Small intestine (tissue), 7 donors: Measurements from ENCODE around the gene CRCP. TPM values are rescaled to one million over a fixed set of nuclear protein-coding genes. Genes with fewer than 3 reads are reported as not detected.
A peak's percentile ranks its signal among the peaks of the same experiment; 100 is the strongest.
"Not testable (repeated sequence)": the region's sequence is repeated elsewhere in the genome, so short reads cannot be mapped to it uniquely, and the experiment has no call there.

Source experiments
- DNase-seq, 2 donors: peaks; one replicate each; pipeline versions ENCODE4 v3.0.0 to v3.0.0-alpha.2; 2013
- FAIRE-seq: peaks from 2 replicates; lab custom pipeline; 2012; peaks lifted over from hg19 to GRCh38; lab: Jason Lieb, UNC
- H3K27ac ChIP-seq, 3 donors: one replicate each; pipeline ENCODE4 v1.5.1; 2013; ENCODE audit warnings: low read length in 2 of 3, mild to moderate bottlenecking in 2 of 3, control low read depth in 1 of 3, inconsistent platforms in 1 of 3, low read depth in 1 of 3, moderate library complexity in 1 of 3
- H3K27me3 ChIP-seq, 3 donors: one replicate each; pipeline ENCODE4 v1.6.1; 2013; ENCODE audit warnings: low read length in 3 of 3, inconsistent platforms in 1 of 3; ENCODE audit not compliant: control insufficient read depth in 3 of 3, insufficient read depth in 3 of 3
- H3K36me3 ChIP-seq, 3 donors: one replicate each; pipeline ENCODE4 v1.6.1; 2013; ENCODE audit warnings: low read length in 3 of 3, inconsistent platforms in 1 of 3, low read depth in 1 of 3, mild to moderate bottlenecking in 1 of 3, moderate library complexity in 1 of 3; ENCODE audit not compliant: control insufficient read depth in 3 of 3, insufficient read depth in 2 of 3
- H3K4me1 ChIP-seq, 3 donors: one replicate each; pipeline ENCODE4 v1.6.1; 2013; ENCODE audit warnings: low read length in 2 of 3, inconsistent platforms in 1 of 3, low read depth in 1 of 3, mild to moderate bottlenecking in 1 of 3, moderate library complexity in 1 of 3; ENCODE audit not compliant: control insufficient read depth in 3 of 3, insufficient read depth in 2 of 3
- H3K4me3 ChIP-seq, 3 donors: one replicate each; pipeline ENCODE4 v1.5.1; 2013; ENCODE audit warnings: low read length in 3 of 3, control low read depth in 1 of 3, inconsistent platforms in 1 of 3, low read depth in 1 of 3, mild to moderate bottlenecking in 1 of 3, moderate library complexity in 1 of 3
- H3K9me3 ChIP-seq, 2 donors: one replicate each; pipeline ENCODE4 v1.6.1; 2013; ENCODE audit warnings: low read depth in 1 of 2, low read length in 1 of 2; ENCODE audit not compliant: control insufficient read depth in 2 of 2, insufficient read depth in 1 of 2
- WGBS, 3 donors: extraction: QIAGEN DNeasy Blood & Tissue Kit; methylation state at CpG; one replicate each; pipeline ENCODE4 v1.1.7; 2013; 5-methylcytosine and 5-hydroxymethylcytosine counted together
- polyA plus RNA-seq, 4 donors: library from polyadenylated mRNA; stranded (reverse) in 3 of 4; unstranded in 1 of 4; fragments of 200-250 nt in 3 of 4; fragments of 120-200 nt in 1 of 4; gene quantifications; one replicate each; pipeline versions ENCODE4 v1.2.1 to v1.2.3, GENCODE V29; 2013
- donor health status: healthy with polysubstance abuse.
- donor health status: control.
- donor health status: control.
- donor health status: Bipolar disorder and iron deficiency.
- donor health status: healthy.

Gene CRCP
- polyA plus RNA-seq, 4 donors = 14.5 to 33.6 (median 22.2) TPM

- no peaks in the 10 kb centered on the region for H3K9me3 ChIP-seq
- peaks cover 0 to 13% (median 4%) of the 10 kb centered on the region in 3 donors for H3K4me1 ChIP-seq
- no peaks in the 10 kb centered on the region for H3K27me3 ChIP-seq
- no peak overlapping the region for H3K4me3 ChIP-seq
- 61 to 74% (median 66%) methylated on average over 12 of the region's 12 CpGs for WGBS, 3 donors
- no peak for FAIRE-seq
- no peak for DNase-seq
- H3K27ac ChIP-seq = peak overlapping the region in 2 of 3 donors; percentile 8 to 65
- peaks cover 9 to 79% (median 12%) of the 10 kb centered on the region in 3 donors for H3K36me3 ChIP-seq
Observed at GRCh38 chr7:66152371-66153191, 37.9 kb downstream of the CRCP start.

- 97 to 98% (median 97%) methylated on average over 11 of the region's 11 CpGs for WGBS, 3 donors
- Histone ChIP-seq H3K27me3 (no peaks in the 10 kb centered on the region), H3K27ac (no peak overlapping the region), H3K4me3 (no peak overlapping the region), H3K4me1 (peaks cover 0 to 13% (median 4%) of the 10 kb centered on the region in 3 donors), H3K9me3 (peaks cover 0 to 6% of the 10 kb centered on the region in 2 donors), H3K36me3 (peaks cover 9 to 76% (median 12%) of the 10 kb centered on the region in 3 donors)
- no peak for FAIRE-seq
- DNase-seq = no peak
Observed at GRCh38 chr7:66153691-66154090, 39.0 kb downstream of the CRCP start.

- Histone ChIP-seq H3K36me3 (peaks cover 9 to 63% (median 10%) of the 10 kb centered on the region in 3 donors), H3K9me3 (peaks cover 0 to 18% of the 10 kb centered on the region in 2 donors)
- not testable (repeated sequence) for FAIRE-seq
Observed at GRCh38 chr7:66156035-66156434, 41.4 kb downstream of the CRCP start.

GRCh38 chr7:66157060-66157459, 42.4 kb downstream of the CRCP start:
- Histone ChIP-seq H3K27ac (peak overlapping the region in 1 of 3 donors; percentile 77), H3K36me3 (peaks cover 7 to 55% (median 8%) of the 10 kb centered on the region in 3 donors), H3K4me3 (no peak overlapping the region), H3K4me1 (peaks cover 0 to 13% (median 0%) of the 10 kb centered on the region in 3 donors), H3K27me3 (no peaks in the 10 kb centered on the region), H3K9me3 (peaks cover 0 to 18% of the 10 kb centered on the region in 2 donors)
- FAIRE-seq = no peak
- 67 to 76% (median 68%) methylated on average over 3 of the region's 3 CpGs for WGBS, 3 donors
- peak in 1 of 2 donors; percentile 59 for DNase-seq

More at GRCh38 chr7:66156035-66156434, 41.4 kb downstream of the CRCP start:
- not testable (repeated sequence) for H3K27me3 ChIP-seq, H3K4me3 ChIP-seq, H3K27ac ChIP-seq, DNase-seq
- H3K4me1 ChIP-seq = peaks cover 0 to 13% (median 0%) of the 10 kb centered on the region in 3 donors
- 96 to 98% (median 98%) methylated on average over 7 of the region's 7 CpGs for WGBS, 3 donors

- H3K4me3 ChIP-seq = no peak overlapping the region
- H3K36me3 ChIP-seq = peaks cover 0 to 10% (median 0%) of the 10 kb centered on the region in 3 donors
- H3K4me1 ChIP-seq = no peaks in the 10 kb centered on the region
- WGBS, 3 donors = 83 to 86% (median 83%) methylated on average over 4 of the region's 4 CpGs
- no peak for DNase-seq
- FAIRE-seq = no peak
- no peaks in the 10 kb centered on the region for H3K27me3 ChIP-seq
- H3K9me3 ChIP-seq = peaks cover 0 to 18% of the 10 kb centered on the region in 2 donors
- H3K27ac ChIP-seq = no peak overlapping the region
Observed at GRCh38 chr7:66162622-66163021, 48.0 kb downstream of the CRCP start.

- Histone ChIP-seq H3K4me1 (no peaks in the 10 kb centered on the region), H3K9me3 (peaks cover 0 to 16% of the 10 kb centered on the region in 2 donors), H3K27ac (no peak overlapping the region), H3K27me3 (no peaks in the 10 kb centered on the region), H3K36me3 (peaks cover 0 to 5% (median 0%) of the 10 kb centered on the region in 3 donors), H3K4me3 (no peak overlapping the region)
- FAIRE-seq (no peak), DNase-seq (no peak)
- WGBS, 3 donors = 93% methylated on average over 1 of the region's 1 CpG
Observed at GRCh38 chr7:66163186-66163610, 48.6 kb downstream of the CRCP start.

- H3K27me3 ChIP-seq = no peaks in the 10 kb centered on the region
- no peak overlapping the region for H3K27ac ChIP-seq
- 81 to 85% (median 83%) methylated on average over 7 of the region's 7 CpGs for WGBS, 3 donors
- no peaks in the 10 kb centered on the region for H3K36me3 ChIP-seq
- H3K4me3 ChIP-seq = no peak overlapping the region
- FAIRE-seq (no peak), DNase-seq (no peak)
- H3K9me3 ChIP-seq = peaks cover 0 to 5% of the 10 kb centered on the region in 2 donors
- no peaks in the 10 kb centered on the region for H3K4me1 ChIP-seq
Observed at GRCh38 chr7:66164356-66164755, 49.7 kb downstream of the CRCP start.

- WGBS, 3 donors = 57 to 64% (median 60%) methylated on average over 7 of the region's 7 CpGs
- Histone ChIP-seq H3K36me3 (no peaks in the 10 kb centered on the region), H3K27me3 (no peaks in the 10 kb centered on the region), H3K27ac (no peak overlapping the region), H3K4me1 (no peaks in the 10 kb centered on the region), H3K4me3 (no peak overlapping the region), H3K9me3 (no peaks in the 10 kb centered on the region)
- no peak for FAIRE-seq
- DNase-seq = no peak
Observed at GRCh38 chr7:66167773-66168387, 53.2 kb downstream of the CRCP start.
